Natural killer cell treated with Interleukin-12 subunit alpha and Interleukin-12 subunit beta and Interleukin-15 and Interleukin-18, amount 100 ng/mL, for 72 hours (primary cell): ENCODE measurements around the gene GLMN. TPM values are rescaled to one million over a fixed set of nuclear protein-coding genes. Genes with fewer than 3 reads are reported as not detected.

Experiments
- ATAC-seq, 2 donors: fragments of 150-1000 bp; cut with Tn5 transposase in 1 of 2; sonication (Bioruptor Pico), chemical (Tn5 transposase) in 1 of 2; 2 replicates each; pipeline ENCODE4 v1.10.0; 2021
- DNase-seq: peaks from one replicate; pipeline ENCODE4 v3.0.0; 2022; ENCODE audit warnings: low spot score
- H3K27ac Mint-ChIP-seq, 2 donors: 1 replicate in 1 of 2; 2 replicates in 1 of 2; pipeline ENCODE4 v1.8.0; 2022; ENCODE audit warnings: mixed read lengths in 2 of 2, mild to moderate bottlenecking in 1 of 2, moderate library complexity in 1 of 2
- H3K27me3 Mint-ChIP-seq, 2 donors: 1 replicate in 1 of 2; 2 replicates in 1 of 2; pipeline ENCODE4 v1.8.0; 2022; ENCODE audit warnings: mixed read lengths in 2 of 2
- H3K36me3 Mint-ChIP-seq: one replicate; pipeline ENCODE4 v1.8.0; 2022; ENCODE audit warnings: mixed read lengths
- H3K4me1 Mint-ChIP-seq, 2 donors: 1 replicate in 1 of 2; 2 replicates in 1 of 2; pipeline ENCODE4 v1.8.0; 2022; ENCODE audit warnings: low read depth in 2 of 2, mixed read lengths in 2 of 2, mild to moderate bottlenecking in 1 of 2
- H3K4me3 Mint-ChIP-seq: one replicate; pipeline ENCODE4 v1.8.0; 2022; ENCODE audit warnings: mixed read lengths
- H3K9me3 Mint-ChIP-seq: 2 replicates; pipeline ENCODE4 v1.8.0; 2022; ENCODE audit warnings: mixed read lengths
- total RNA-seq, 2 donors: library from RNA; stranded (reverse); gene quantifications; one replicate each; pipeline ENCODE4 v1.2.3, GENCODE V29; 2022

GLMN gene, protein sequence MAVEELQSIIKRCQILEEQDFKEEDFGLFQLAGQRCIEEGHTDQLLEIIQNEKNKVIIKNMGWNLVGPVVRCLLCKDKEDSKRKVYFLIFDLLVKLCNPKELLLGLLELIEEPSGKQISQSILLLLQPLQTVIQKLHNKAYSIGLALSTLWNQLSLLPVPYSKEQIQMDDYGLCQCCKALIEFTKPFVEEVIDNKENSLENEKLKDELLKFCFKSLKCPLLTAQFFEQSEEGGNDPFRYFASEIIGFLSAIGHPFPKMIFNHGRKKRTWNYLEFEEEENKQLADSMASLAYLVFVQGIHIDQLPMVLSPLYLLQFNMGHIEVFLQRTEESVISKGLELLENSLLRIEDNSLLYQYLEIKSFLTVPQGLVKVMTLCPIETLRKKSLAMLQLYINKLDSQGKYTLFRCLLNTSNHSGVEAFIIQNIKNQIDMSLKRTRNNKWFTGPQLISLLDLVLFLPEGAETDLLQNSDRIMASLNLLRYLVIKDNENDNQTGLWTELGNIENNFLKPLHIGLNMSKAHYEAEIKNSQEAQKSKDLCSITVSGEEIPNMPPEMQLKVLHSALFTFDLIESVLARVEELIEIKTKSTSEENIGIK
- total RNA-seq = 10 to 100 TPM; 17.9 to 36.6 TPM

- H3K4me3 Mint-ChIP-seq = peak within 1 kb of the TSS; percentile 93
Measured at GRCh38 chr1:92298573-92299476, at the start of gene GLMN, which contains the start of gene RPAP2. TSS of gene GLMN (minus strand) at chr1:92298987. CDS start at chr1:92297999, 988 bp downstream. TSS of gene RPAP2 (plus strand) at chr1:92299059. CDS start at chr1:92299074, 15 bp downstream.

DNA sequence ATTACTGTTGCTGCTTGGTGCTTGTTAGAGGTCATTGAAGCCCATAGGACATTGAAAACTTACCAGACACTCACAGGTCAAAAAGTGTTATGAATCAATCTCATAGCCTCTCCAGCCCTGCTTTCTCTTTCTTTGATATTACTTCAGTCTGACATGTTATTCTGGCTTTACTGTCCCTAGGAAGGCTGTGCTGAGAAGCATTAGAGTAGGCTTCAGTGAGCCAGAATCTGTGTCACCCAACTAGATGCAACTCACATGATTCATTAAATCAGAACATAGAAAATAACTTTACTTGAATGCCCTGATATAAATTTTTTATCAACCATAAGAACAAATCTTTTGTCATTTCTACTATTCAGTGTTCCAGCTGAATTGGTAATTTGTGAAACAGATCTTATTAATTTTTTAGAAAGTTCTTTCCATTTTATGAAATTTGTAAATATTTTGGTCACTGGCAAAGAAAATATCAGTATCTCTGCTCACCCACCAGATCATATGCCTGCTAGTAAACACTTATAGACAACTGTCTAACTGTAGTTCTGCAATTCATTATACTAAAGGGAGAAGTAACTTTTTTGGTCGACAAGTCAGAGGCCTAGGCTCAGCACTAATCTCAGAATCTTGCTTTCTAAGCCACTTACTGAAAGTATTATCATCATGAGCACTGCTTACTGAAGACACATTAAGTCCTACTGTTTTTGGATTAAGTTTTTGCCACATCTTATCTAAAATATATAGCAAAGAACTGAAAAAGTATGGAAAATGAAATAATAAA, 48.3 kb upstream of the GLMN start:
- no peak for DNase-seq
- H3K36me3 Mint-ChIP-seq = peaks cover 24% of the 10 kb centered on the region
- no peaks in the 10 kb centered on the region for H3K27me3 Mint-ChIP-seq
- no peak overlapping the region for H3K27ac Mint-ChIP-seq
- peaks cover 7 to 13% of the 10 kb centered on the region in 2 donors for H3K4me1 Mint-ChIP-seq
- H3K9me3 Mint-ChIP-seq = no peaks in the 10 kb centered on the region
- ATAC-seq = no peak
- H3K4me3 Mint-ChIP-seq = no peak overlapping the region

More at GRCh38 chr1:92298573-92299476, at the start of gene GLMN, which contains the start of gene RPAP2:
- DNase-seq (peak; percentile 89), ATAC-seq (peak; percentile 99)
- H3K4me1 Mint-ChIP-seq = peaks cover 26 to 37% of the 10 kb centered on the region in 2 donors
- H3K27ac Mint-ChIP-seq = peak within 1 kb of the TSS; percentile 89 to 98
- peaks cover 22% of the 10 kb centered on the region for H3K36me3 Mint-ChIP-seq
- H3K9me3 Mint-ChIP-seq = no peaks in the 10 kb centered on the region
- no peaks in the 10 kb centered on the region for H3K27me3 Mint-ChIP-seq

GRCh38 chr1:92343061-92343460, 44.3 kb upstream of the GLMN start:
- Mint-ChIP-seq H3K4me3 (no peak overlapping the region), H3K27ac (no peak overlapping the region), H3K9me3 (no peaks in the 10 kb centered on the region), H3K36me3 (peaks cover 13% of the 10 kb centered on the region), H3K27me3 (no peaks in the 10 kb centered on the region), H3K4me1 (peaks cover 0 to 7% of the 10 kb centered on the region in 2 donors)
- DNase-seq (no peak), ATAC-seq (no peak)

DNA sequence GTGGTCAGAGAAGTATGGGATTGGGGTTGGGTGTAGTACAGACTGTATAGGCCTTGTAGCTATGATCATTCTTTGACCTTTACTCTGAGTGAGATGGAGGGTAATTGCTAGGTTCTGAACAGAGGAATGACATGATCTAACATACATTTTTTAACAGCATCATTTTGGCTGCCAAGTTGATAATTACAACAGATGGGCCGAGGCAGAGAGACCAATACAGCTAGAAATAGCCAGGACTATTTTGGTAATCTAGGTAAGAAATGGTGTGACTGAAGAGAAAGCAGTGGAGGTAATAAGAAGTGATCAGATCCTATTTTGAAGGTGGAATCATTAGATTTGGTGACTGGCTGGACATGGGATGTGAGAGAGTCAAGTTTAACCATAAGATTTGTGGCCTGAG, 43.6 kb upstream of the GLMN start:
- H3K27ac Mint-ChIP-seq = no peak overlapping the region
- DNase-seq (no peak), ATAC-seq (no peak)
- H3K27me3 Mint-ChIP-seq = no peaks in the 10 kb centered on the region
- no peak overlapping the region for H3K4me3 Mint-ChIP-seq
- peaks cover 12% of the 10 kb centered on the region for H3K36me3 Mint-ChIP-seq
- H3K4me1 Mint-ChIP-seq = peaks cover 0 to 7% of the 10 kb centered on the region in 2 donors
- H3K9me3 Mint-ChIP-seq = no peaks in the 10 kb centered on the region

DNA sequence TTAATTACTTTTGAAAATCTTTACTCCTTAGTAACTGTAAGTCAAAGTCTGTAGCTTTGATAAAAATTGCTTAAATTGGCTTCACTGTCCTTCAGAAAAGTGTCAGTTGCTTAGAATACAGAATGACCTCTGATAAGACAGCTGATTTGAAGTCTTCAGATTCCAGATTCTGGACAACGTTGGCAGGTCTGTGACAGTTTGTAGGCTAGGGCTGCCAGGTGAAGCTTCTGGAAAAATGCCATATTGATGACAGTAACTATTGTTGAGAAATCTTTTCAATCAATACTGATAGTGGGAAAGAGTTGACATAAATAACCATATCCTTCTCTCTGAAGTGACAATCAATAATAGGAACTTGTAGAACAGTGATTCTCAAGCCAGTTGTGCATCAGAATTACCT, 41.4 kb upstream of the GLMN start:
- ATAC-seq (no peak), DNase-seq (no peak)
- no peak overlapping the region for H3K4me3 Mint-ChIP-seq
- H3K9me3 Mint-ChIP-seq = no peaks in the 10 kb centered on the region
- no peaks in the 10 kb centered on the region for H3K27me3 Mint-ChIP-seq
- H3K4me1 Mint-ChIP-seq = peaks cover 0 to 7% of the 10 kb centered on the region in 2 donors
- no peak overlapping the region for H3K27ac Mint-ChIP-seq
- H3K36me3 Mint-ChIP-seq = peaks cover 18% of the 10 kb centered on the region

GRCh38 chr1:92333668-92334067, 34.9 kb upstream of the GLMN start:
- H3K4me3 Mint-ChIP-seq = no peak overlapping the region
- peaks cover 14 to 21% of the 10 kb centered on the region in 2 donors for H3K4me1 Mint-ChIP-seq
- ATAC-seq = no peak
- H3K27me3 Mint-ChIP-seq = no peaks in the 10 kb centered on the region
- no peak for DNase-seq
- peaks cover 17% of the 10 kb centered on the region for H3K36me3 Mint-ChIP-seq
- peaks cover 3% of the 10 kb centered on the region for H3K9me3 Mint-ChIP-seq
- H3K27ac Mint-ChIP-seq = no peak overlapping the region

DNA sequence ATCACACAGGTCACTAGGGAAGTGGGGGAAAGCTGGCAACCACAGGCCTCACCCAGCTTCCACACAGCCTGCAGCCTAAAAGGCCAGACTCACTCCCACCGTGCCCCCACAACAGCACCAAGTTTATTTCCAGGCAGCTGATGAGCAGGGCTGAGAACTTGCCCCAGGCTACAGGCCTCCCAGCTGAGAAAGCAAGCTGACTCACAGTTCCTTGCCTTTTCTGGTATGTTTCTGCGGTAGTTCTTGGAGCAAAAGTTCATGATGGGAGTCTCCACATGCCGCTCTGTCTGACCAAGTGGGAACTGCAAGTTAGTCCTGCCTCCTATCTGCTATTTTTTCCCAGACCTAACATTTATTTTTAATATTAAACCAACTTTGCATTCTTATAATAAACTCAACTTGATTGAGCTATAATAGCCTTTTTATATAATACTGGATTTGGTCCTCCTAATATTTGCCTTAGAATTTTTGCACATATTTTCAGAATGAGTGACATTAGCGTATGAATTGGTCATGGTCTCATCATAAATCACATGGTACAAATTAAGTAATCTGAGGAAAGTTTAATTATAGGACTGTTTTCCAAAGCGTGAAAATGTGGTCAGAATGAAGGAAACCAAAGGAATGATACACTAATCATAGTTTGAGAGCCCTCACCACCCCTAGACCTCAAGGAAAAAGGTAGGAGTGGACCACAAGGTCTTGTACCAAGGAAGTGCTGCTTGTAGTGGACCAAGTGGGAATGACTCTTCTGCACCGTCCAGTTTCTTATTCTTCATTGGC, 30.8 kb upstream of the GLMN start:
- H3K27ac Mint-ChIP-seq = no peak overlapping the region
- H3K4me3 Mint-ChIP-seq = no peak overlapping the region
- ATAC-seq (no peak), DNase-seq (no peak)
- H3K27me3 Mint-ChIP-seq = no peaks in the 10 kb centered on the region
- H3K9me3 Mint-ChIP-seq = peaks cover 14% of the 10 kb centered on the region
- H3K36me3 Mint-ChIP-seq = peaks cover 35% of the 10 kb centered on the region
- H3K4me1 Mint-ChIP-seq = peaks cover 17 to 24% of the 10 kb centered on the region in 2 donors

- Mint-ChIP-seq H3K4me3 (no peak overlapping the region), H3K9me3 (peaks cover 14% of the 10 kb centered on the region), H3K27ac (no peak overlapping the region), H3K4me1 (peaks cover 22 to 37% of the 10 kb centered on the region in 2 donors), H3K27me3 (no peaks in the 10 kb centered on the region), H3K36me3 (peaks cover 43% of the 10 kb centered on the region)
- no peak for ATAC-seq
- no peak for DNase-seq
Measured at GRCh38 chr1:92327794-92328193, 29.0 kb upstream of the GLMN start.

DNA sequence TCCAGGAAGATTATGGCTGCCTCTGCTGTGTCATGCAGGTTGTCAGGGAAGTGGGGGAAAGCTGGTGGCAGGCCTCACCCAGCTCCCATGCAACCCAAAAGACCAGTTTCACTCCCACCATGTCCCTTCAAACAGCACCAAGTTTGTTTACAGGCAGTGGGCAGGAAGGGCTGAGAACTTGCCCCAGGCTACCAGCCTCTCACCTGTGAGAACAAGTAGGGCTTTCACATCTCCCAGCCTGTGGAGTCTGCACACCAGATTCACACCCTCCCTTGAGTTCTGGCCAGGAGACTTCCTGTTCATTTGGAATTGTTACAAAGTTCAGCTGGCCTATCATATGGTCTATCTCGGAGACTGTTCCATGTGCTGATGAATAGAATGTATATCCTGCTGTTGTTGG, 27.9 kb upstream of the GLMN start:
- no peak overlapping the region for H3K4me3 Mint-ChIP-seq

GRCh38 chr1:92324784-92325183, 26.0 kb upstream of the GLMN start:
- peaks cover 10 to 19% of the 10 kb centered on the region in 2 donors for H3K4me1 Mint-ChIP-seq
- DNase-seq (no peak), ATAC-seq (no peak)
- peaks cover 48% of the 10 kb centered on the region for H3K36me3 Mint-ChIP-seq
- peaks cover 14% of the 10 kb centered on the region for H3K9me3 Mint-ChIP-seq
- H3K27me3 Mint-ChIP-seq = no peaks in the 10 kb centered on the region
- peak overlapping the region; percentile 64 for H3K4me3 Mint-ChIP-seq
- H3K27ac Mint-ChIP-seq = peak overlapping the region in 1 of 2 donors; percentile 77

More for the DNA sequence above, 27.9 kb upstream of the GLMN start:
- H3K27me3 Mint-ChIP-seq = no peaks in the 10 kb centered on the region
- peaks cover 18 to 32% of the 10 kb centered on the region in 2 donors for H3K4me1 Mint-ChIP-seq
- DNase-seq (no peak), ATAC-seq (no peak)
- no peak overlapping the region for H3K27ac Mint-ChIP-seq
- peaks cover 14% of the 10 kb centered on the region for H3K9me3 Mint-ChIP-seq
- peaks cover 43% of the 10 kb centered on the region for H3K36me3 Mint-ChIP-seq

DNA sequence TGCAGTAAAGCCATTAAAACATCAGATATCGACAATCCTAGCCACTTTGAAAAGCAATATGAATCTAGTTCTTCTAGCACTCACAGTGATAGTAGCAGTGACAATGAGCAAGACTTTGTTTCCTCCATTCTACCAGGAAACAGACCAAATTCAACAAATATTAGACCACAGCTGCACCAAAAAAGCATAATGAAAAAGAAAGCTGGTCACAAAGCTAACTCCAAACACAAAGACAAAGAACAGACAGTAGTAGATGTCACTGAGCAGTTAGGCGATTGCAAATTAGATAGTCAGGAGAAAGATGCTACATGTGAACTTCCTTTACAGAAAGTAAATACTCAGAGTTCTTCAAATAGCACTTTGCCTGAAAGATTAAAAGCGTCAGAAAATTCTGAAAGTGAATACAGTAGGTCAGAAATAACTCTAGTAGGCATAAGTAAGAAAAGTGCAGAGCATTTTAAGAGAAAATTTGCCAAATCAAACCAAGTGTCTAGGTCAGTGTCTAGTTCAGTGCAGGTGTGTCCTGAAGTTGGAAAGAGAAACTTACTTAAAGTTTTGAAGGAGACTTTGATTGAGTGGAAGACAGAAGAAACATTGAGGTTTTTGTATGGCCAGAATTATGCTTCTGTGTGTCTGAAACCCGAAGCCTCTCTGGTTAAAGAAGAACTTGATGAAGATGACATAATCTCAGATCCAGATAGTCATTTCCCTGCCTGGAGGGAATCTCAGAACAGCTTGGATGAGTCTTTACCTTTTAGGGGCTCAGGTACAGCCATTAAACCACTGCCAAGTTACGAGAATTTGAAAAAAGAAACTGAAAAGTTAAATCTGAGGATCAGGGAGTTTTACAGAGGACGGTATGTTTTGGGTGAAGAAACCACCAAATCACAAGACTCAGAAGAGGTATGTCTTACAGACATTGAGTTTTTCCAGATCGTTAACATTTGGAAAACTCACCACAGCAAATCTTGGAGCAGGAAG, 25.0 kb upstream of the GLMN start:
- ATAC-seq (peak in 1 of 2 donors; percentile 92), DNase-seq (no peak)
- Mint-ChIP-seq H3K4me3 (peak overlapping the region; percentile 64), H3K4me1 (peaks cover 13 to 24% of the 10 kb centered on the region in 2 donors), H3K27ac (peak overlapping the region; percentile 13 to 77), H3K9me3 (peaks cover 13% of the 10 kb centered on the region), H3K27me3 (no peaks in the 10 kb centered on the region), H3K36me3 (peaks cover 44% of the 10 kb centered on the region)
